CD4-positive, alpha-beta memory T cell (primary cell): ENCODE measurements around the gene RFT1. TPM values are rescaled to one million over a fixed set of nuclear protein-coding genes. Genes with fewer than 3 reads are reported as not detected.

Source experiments
- CTCF ChIA-PET: fragments of 350-600 bp; sonication (Branson Sonifier 250); formaldehyde crosslinking; loops from one replicate; lab custom pipeline; 2021; ENCODE audit warnings: inconsistent platforms; ENCODE audit not compliant: partially characterized antibody; lab: Charles Lee
- POLR2A ChIA-PET: fragments of 350-600 bp; sonication (Branson Sonifier 250); formaldehyde crosslinking; loops from one replicate; lab custom pipeline; 2021; ENCODE audit not compliant: partially characterized antibody; lab: Charles Lee
- DNase-seq, 5 donors: peaks; one replicate each; pipeline versions ENCODE4 v3.0.0 to v3.0.0-alpha.2; 2020 to 2022; ENCODE audit warnings: mixed read lengths in 1 of 5
- H3K27ac ChIP-seq: one replicate; pipeline ENCODE4 v1.7.0; 2013; ENCODE audit warnings: low read depth, low read length
- H3K27me3 ChIP-seq: 2 replicates; pipeline ENCODE4 v1.7.0; 2013; ENCODE audit warnings: mild to moderate bottlenecking, low read length, moderate library complexity; ENCODE audit not compliant: insufficient read depth
- H3K36me3 ChIP-seq: 2 replicates; pipeline ENCODE4 v1.7.0; 2013; ENCODE audit warnings: mild to moderate bottlenecking, low read length, moderate library complexity; ENCODE audit not compliant: insufficient read depth
- H3K4me1 ChIP-seq: 2 replicates; pipeline ENCODE4 v1.7.0; 2013; ENCODE audit warnings: mild to moderate bottlenecking, low read length, moderate library complexity; ENCODE audit not compliant: insufficient read depth
- H3K4me3 ChIP-seq, 2 donors: one replicate each; pipeline ENCODE4 v1.7.0; 2013; ENCODE audit warnings: low read length in 2 of 2, mild to moderate bottlenecking in 1 of 2
- H3K9me3 ChIP-seq, 2 donors: one replicate each; pipeline ENCODE4 v1.7.0; 2013; ENCODE audit warnings: low read length in 2 of 2, control low read depth in 1 of 2; ENCODE audit not compliant: control insufficient read depth in 1 of 2
- H3K27ac Mint-ChIP-seq, 7 donors: one replicate each; pipeline ENCODE4 v1.8.0; 2020 to 2021; ENCODE audit warnings: mixed read lengths in 7 of 7, mild to moderate bottlenecking in 6 of 7, inconsistent platforms in 3 of 7, moderate library complexity in 3 of 7
- H3K27me3 Mint-ChIP-seq, 2 donors: one replicate each; pipeline ENCODE4 v1.8.0; 2020 to 2021; ENCODE audit warnings: mixed read lengths in 2 of 2
- H3K36me3 Mint-ChIP-seq, 2 donors: one replicate each; pipeline ENCODE4 v1.8.0; 2020 to 2021; ENCODE audit warnings: mixed read lengths in 2 of 2, inconsistent platforms in 1 of 2, mild to moderate bottlenecking in 1 of 2
- H3K4me1 Mint-ChIP-seq, 4 donors: one replicate each; pipeline ENCODE4 v1.8.0; 2020 to 2021; ENCODE audit warnings: mixed read lengths in 4 of 4, mild to moderate bottlenecking in 1 of 4
- H3K4me3 Mint-ChIP-seq, 8 donors: one replicate each; pipeline ENCODE4 v1.8.0; 2020 to 2021; ENCODE audit warnings: mixed read lengths in 8 of 8, mild to moderate bottlenecking in 7 of 8, moderate library complexity in 6 of 8, inconsistent platforms in 3 of 8
- H3K9me3 Mint-ChIP-seq, 8 donors: one replicate each; pipeline ENCODE4 v1.8.0; 2020 to 2021; ENCODE audit warnings: mixed read lengths in 8 of 8, mild to moderate bottlenecking in 5 of 8, inconsistent platforms in 3 of 8, moderate library complexity in 1 of 8
- intact Hi-C: fragments of 100-400 bp; cut with micrococcal nuclease; formaldehyde crosslinking; loops from one replicate; pipeline ENCODE4 v1.15.1; 2023
- polyA plus RNA-seq, 2 donors: library from polyadenylated mRNA; unstranded; fragments of 300-500 nt; fragmentation: Illumina TruSeq; gene quantifications; one replicate each; pipeline ENCODE4 v1.2.3, GENCODE V29; 2021
- total RNA-seq, 2 experiments: library from RNA; stranded (reverse); gene quantifications; one replicate each; pipeline ENCODE4 v1.2.3, GENCODE V29; 2021

The RFT1 gene
- total and polyA plus RNA-seq, 4 experiments from 2014 or later: 21.2 to 28.4 (median 24.6) TPM

GRCh38 chr3:53134631-53135232 lies 4.5 kb upstream of the RFT1 start:
- ChIA-PET CTCF (interaction anchor here (0.9 to 5.5 kb wide), 13 partner anchors 9 to 70 kb away, joined by 3 to 86 read pairs (median 8); partner anchors contain the start of gene PRKCD), POLR2A (interaction anchor here (2.3 kb wide), 1 partner anchor 61 kb away, joined by 8 read pairs; no protein-coding TSS in a partner anchor)
- no peak overlapping the region for H3K4me3 Mint-ChIP-seq
- H3K27ac Mint-ChIP-seq: peak overlapping the region in 2 of 7 donors; percentile 35 to 48
- Histone ChIP-seq H3K36me3 (no peaks in the 10 kb centered on the region), H3K27me3 (no peaks in the 10 kb centered on the region), H3K4me3 (no peak overlapping the region), H3K9me3 (no peaks in the 10 kb centered on the region), H3K4me1 (peaks cover 8% of the 10 kb centered on the region), H3K27ac (no peak overlapping the region)
- intact Hi-C loops: loop anchor here (1.0 to 5.0 kb wide), 3 partner anchors 20 to 213 kb away; partner anchors contain the start of gene DCP1A
- peaks cover 10 to 20% (median 13%) of the 10 kb centered on the region in 4 donors for H3K4me1 Mint-ChIP-seq
- DNase-seq: peak; percentile 49 to 56 (median 51)
- peaks cover 0 to 2% of the 10 kb centered on the region in 2 donors for H3K36me3 Mint-ChIP-seq
- no peaks in the 10 kb centered on the region for H3K27me3 Mint-ChIP-seq
- peaks cover 0 to 1% (median 0%) of the 10 kb centered on the region in 8 donors for H3K9me3 Mint-ChIP-seq

GRCh38 chr3:53132347-53132746 lies 2.1 kb upstream of the RFT1 start:
- POLR2A ChIA-PET: interaction anchor here (3.6 kb wide), 1 partner anchor 27 kb away, joined by 22 read pairs; the partner anchor contains the start of gene PRKCD

GRCh38 chr3:53131096-53131495 lies 861 bp upstream of the RFT1 start:
- Mint-ChIP-seq H3K4me1 (peaks cover 18 to 31% (median 25%) of the 10 kb centered on the region in 4 donors), H3K36me3 (peaks cover 5 to 10% of the 10 kb centered on the region in 2 donors), H3K9me3 (peaks cover 0 to 1% (median 0%) of the 10 kb centered on the region in 8 donors), H3K27me3 (no peaks in the 10 kb centered on the region), H3K4me3 (peak overlapping the region; percentile 88 to 93 (median 91)), H3K27ac (peak overlapping the region; percentile 96 to 100 (median 99))
- POLR2A ChIA-PET: interaction anchor here (0.7 to 3.6 kb wide), 4 partner anchors 11 to 125 kb away, joined by 3 to 22 read pairs (median 4); partner anchors contain the start of genes PRKCD and TKT
- Histone ChIP-seq H3K27ac (peak overlapping the region; percentile 83), H3K4me1 (peaks cover 20% of the 10 kb centered on the region), H3K36me3 (no peaks in the 10 kb centered on the region), H3K4me3 (peak overlapping the region in 1 of 2 donors; percentile 66), H3K27me3 (no peaks in the 10 kb centered on the region), H3K9me3 (no peaks in the 10 kb centered on the region)
- intact Hi-C loops: loop anchor here (5.0 kb wide), 1 partner anchor 216 kb away; the partner anchor contains the start of gene DCP1A
- CTCF ChIA-PET: interaction anchor here (1.3 to 5.5 kb wide), 6 partner anchors 11 to 65 kb away, joined by 4 to 86 read pairs (median 8); partner anchors contain the start of gene PRKCD
- DNase-seq: no peak

More at GRCh38 chr3:53132347-53132746, 2.1 kb upstream of the RFT1 start:
- Histone ChIP-seq H3K4me3 (no peak overlapping the region), H3K27ac (no peak overlapping the region), H3K36me3 (no peaks in the 10 kb centered on the region), H3K9me3 (no peaks in the 10 kb centered on the region), H3K27me3 (no peaks in the 10 kb centered on the region), H3K4me1 (peaks cover 20% of the 10 kb centered on the region)
- Mint-ChIP-seq H3K27me3 (no peaks in the 10 kb centered on the region), H3K27ac (peak overlapping the region; percentile 52 to 100 (median 96)), H3K4me1 (peaks cover 18 to 31% (median 22%) of the 10 kb centered on the region in 4 donors), H3K36me3 (peaks cover 0 to 3% of the 10 kb centered on the region in 2 donors), H3K9me3 (peaks cover 0 to 1% (median 0%) of the 10 kb centered on the region in 8 donors), H3K4me3 (peak overlapping the region in 2 of 8 donors; percentile 15 to 28)
- CTCF ChIA-PET: interaction anchor here (0.7 to 5.5 kb wide), 9 partner anchors 9 to 64 kb away, joined by 3 to 86 read pairs (median 4); partner anchors contain the start of gene PRKCD
- DNase-seq: no peak
- intact Hi-C loops: loop anchor here (5.0 kb wide), 1 partner anchor 215 kb away; the partner anchor contains the start of gene DCP1A

- Histone ChIP-seq H3K27ac (peak overlapping the region; percentile 83), H3K27me3 (no peaks in the 10 kb centered on the region), H3K4me1 (peaks cover 20% of the 10 kb centered on the region), H3K4me3 (peak overlapping the region; percentile 66 to 77), H3K9me3 (no peaks in the 10 kb centered on the region), H3K36me3 (peaks cover 13% of the 10 kb centered on the region)
- peaks cover 18 to 31% (median 25%) of the 10 kb centered on the region in 4 donors for H3K4me1 Mint-ChIP-seq
- no peak for DNase-seq
- peak overlapping the region; percentile 96 to 100 (median 99) for H3K27ac Mint-ChIP-seq
- ChIA-PET CTCF (interaction anchor here (0.7 to 2.8 kb wide), 6 partner anchors 12 to 67 kb away, joined by 3 to 21 read pairs (median 6); no protein-coding TSS in a partner anchor), POLR2A (interaction anchor here (1.0 to 3.6 kb wide), 4 partner anchors 11 to 126 kb away, joined by 3 to 22 read pairs (median 6); partner anchors contain the start of genes PRKCD and TKT)
- H3K9me3 Mint-ChIP-seq: no peaks in the 10 kb centered on the region
- no peaks in the 10 kb centered on the region for H3K27me3 Mint-ChIP-seq
- intact Hi-C loops: no loop called here
- peak overlapping the region; percentile 88 to 93 (median 91) for H3K4me3 Mint-ChIP-seq
- H3K36me3 Mint-ChIP-seq: peaks cover 12 to 24% of the 10 kb centered on the region in 2 donors
Measured at GRCh38 chr3:53129344-53129743, 891 bp downstream of the RFT1 start.

- no peaks in the 10 kb centered on the region for H3K27me3 Mint-ChIP-seq
- no peak overlapping the region for H3K4me3 ChIP-seq
- H3K4me1 Mint-ChIP-seq: peaks cover 18 to 30% (median 24%) of the 10 kb centered on the region in 4 donors
- H3K4me3 Mint-ChIP-seq: no peak overlapping the region
- no peaks in the 10 kb centered on the region for H3K27me3 ChIP-seq
- peaks cover 37% of the 10 kb centered on the region for H3K36me3 ChIP-seq
- H3K9me3 ChIP-seq: no peaks in the 10 kb centered on the region
- CTCF ChIA-PET: interaction anchor here (1.5 to 2.8 kb wide), 3 partner anchors 8 to 69 kb away, joined by 4 to 21 read pairs (median 11); no protein-coding TSS in a partner anchor
- peak overlapping the region in 1 of 7 donors; percentile 11 for H3K27ac Mint-ChIP-seq
- POLR2A ChIA-PET: no interaction called here
- no peak for DNase-seq
- intact Hi-C loops: no loop called here
- H3K9me3 Mint-ChIP-seq: no peaks in the 10 kb centered on the region
- no peak overlapping the region for H3K27ac ChIP-seq
- H3K4me1 ChIP-seq: peaks cover 20% of the 10 kb centered on the region
- H3K36me3 Mint-ChIP-seq: peaks cover 31 to 46% of the 10 kb centered on the region in 2 donors
Measured at GRCh38 chr3:53126601-53127000, 3.6 kb downstream of the RFT1 start.

- CTCF ChIA-PET: interaction anchor here (2.4 kb wide), 1 partner anchor 10 kb away, joined by 8 read pairs; no protein-coding TSS in a partner anchor
- peaks cover 0 to 10% (median 4%) of the 10 kb centered on the region in 4 donors for H3K4me1 Mint-ChIP-seq
- H3K36me3 ChIP-seq: peaks cover 60% of the 10 kb centered on the region
- intact Hi-C loops: no loop called here
- H3K9me3 Mint-ChIP-seq: no peaks in the 10 kb centered on the region
- H3K27ac ChIP-seq: no peak overlapping the region
- H3K9me3 ChIP-seq: no peaks in the 10 kb centered on the region
- POLR2A ChIA-PET: no interaction called here
- H3K4me1 ChIP-seq: peaks cover 4% of the 10 kb centered on the region
- peaks cover 44 to 65% of the 10 kb centered on the region in 2 donors for H3K36me3 Mint-ChIP-seq
- peak overlapping the region in 2 of 7 donors; percentile 50 to 81 for H3K27ac Mint-ChIP-seq
- H3K27me3 ChIP-seq: no peaks in the 10 kb centered on the region
- DNase-seq: no peak
- no peak overlapping the region for H3K4me3 ChIP-seq
- no peaks in the 10 kb centered on the region for H3K27me3 Mint-ChIP-seq
- H3K4me3 Mint-ChIP-seq: no peak overlapping the region
Measured at GRCh38 chr3:53123953-53124352, 6.3 kb downstream of the RFT1 start.
